PC-3 (cell line): ENCODE results near the gene FGFBP3.

Source experiments
- EZH2phosphoT487 ChIP-seq: fragments of 300-600 bp; sonication (generic); IDR thresholded peaks from 2 replicates; pipeline ENCODE4 v1.6.1; 2018; ENCODE audit warnings: mild to moderate bottlenecking, antibody characterized with exemption, low read length, borderline replicate concordance
- TF ChIP-seq, protein P1 (sequence below): fragments of 300-600 bp; sonication (generic); conservative IDR thresholded peaks from 2 replicates; pipeline ENCODE4 v1.5.1; 2017; ENCODE audit warnings: antibody characterized with exemption, low read depth, mild to moderate bottlenecking, low read length

GRCh38 chr10:91875156-91875555 lies 34.1 kb downstream of the FGFBP3 start:
- TF ChIP-seq EZH2phosphoT487: no peak
- TF ChIP-seq, protein P1, sequence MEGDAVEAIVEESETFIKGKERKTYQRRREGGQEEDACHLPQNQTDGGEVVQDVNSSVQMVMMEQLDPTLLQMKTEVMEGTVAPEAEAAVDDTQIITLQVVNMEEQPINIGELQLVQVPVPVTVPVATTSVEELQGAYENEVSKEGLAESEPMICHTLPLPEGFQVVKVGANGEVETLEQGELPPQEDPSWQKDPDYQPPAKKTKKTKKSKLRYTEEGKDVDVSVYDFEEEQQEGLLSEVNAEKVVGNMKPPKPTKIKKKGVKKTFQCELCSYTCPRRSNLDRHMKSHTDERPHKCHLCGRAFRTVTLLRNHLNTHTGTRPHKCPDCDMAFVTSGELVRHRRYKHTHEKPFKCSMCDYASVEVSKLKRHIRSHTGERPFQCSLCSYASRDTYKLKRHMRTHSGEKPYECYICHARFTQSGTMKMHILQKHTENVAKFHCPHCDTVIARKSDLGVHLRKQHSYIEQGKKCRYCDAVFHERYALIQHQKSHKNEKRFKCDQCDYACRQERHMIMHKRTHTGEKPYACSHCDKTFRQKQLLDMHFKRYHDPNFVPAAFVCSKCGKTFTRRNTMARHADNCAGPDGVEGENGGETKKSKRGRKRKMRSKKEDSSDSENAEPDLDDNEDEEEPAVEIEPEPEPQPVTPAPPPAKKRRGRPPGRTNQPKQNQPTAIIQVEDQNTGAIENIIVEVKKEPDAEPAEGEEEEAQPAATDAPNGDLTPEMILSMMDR: no peak
